HuH-7.5 (cell line): ENCODE measurements around the gene FABP7.
"Not testable (repeated sequence)": the region's sequence is repeated elsewhere in the genome, so short reads cannot be mapped to it uniquely, and the experiment has no call there.

Experiments used
- DNase-seq: peaks from one replicate; pipeline ENCODE4 v3.0.0; 2011; ENCODE audit warnings: low spot score

Gene FABP7

GRCh38 chr6:122779667-122780066 lies at the start of gene FABP7:
TSS of gene FABP7 (plus strand) at chr6:122779716. CDS start at chr6:122779795, 79 bp downstream.
- DNase-seq, result no peak

GRCh38 chr6:122730334-122730733 lies 49.2 kb upstream of the FABP7 start:
- DNase-seq, result no peak

GRCh38 chr6:122730775-122731386 lies 48.6 kb upstream of the FABP7 start:
- DNase-seq, result no peak

- no peak for DNase-seq
These were observed 46.3 kb upstream of the FABP7 start for GRCh38 chr6:122733259-122733658.

GRCh38 chr6:122734529-122735395 lies 44.8 kb upstream of the FABP7 start:
- DNase-seq, result no peak

GRCh38 chr6:122735582-122735981 lies 43.9 kb upstream of the FABP7 start:
- no peak for DNase-seq

GRCh38 chr6:122736163-122736562 lies 43.4 kb upstream of the FABP7 start:
- no peak for DNase-seq

- DNase-seq, result no peak
These were observed 42.9 kb upstream of the FABP7 start for GRCh38 chr6:122736616-122737015.

GRCh38 chr6:122740091-122740490 lies 39.4 kb upstream of the FABP7 start:
- no peak for DNase-seq

- no peak for DNase-seq
These were observed 38.6 kb upstream of the FABP7 start for GRCh38 chr6:122740936-122741335.

- not testable (repeated sequence) for DNase-seq
These were observed 35.3 kb upstream of the FABP7 start for GRCh38 chr6:122744247-122744646.

- not testable (repeated sequence) for DNase-seq
These were observed 34.7 kb upstream of the FABP7 start for GRCh38 chr6:122744856-122745255.

GRCh38 chr6:122746688-122747087 lies 32.8 kb upstream of the FABP7 start:
- no peak for DNase-seq

- DNase-seq, result no peak
These were observed 31.9 kb upstream of the FABP7 start for GRCh38 chr6:122747573-122747972.

GRCh38 chr6:122748945-122749344 lies 30.6 kb upstream of the FABP7 start:
- not testable (repeated sequence) for DNase-seq

GRCh38 chr6:122749451-122750050 lies 30.0 kb upstream of the FABP7 start:
- DNase-seq, result no peak

GRCh38 chr6:122751326-122751725 lies 28.2 kb upstream of the FABP7 start:
- no peak for DNase-seq

- no peak for DNase-seq
These were observed 27.1 kb upstream of the FABP7 start for GRCh38 chr6:122752459-122752858.

- DNase-seq, result no peak
These were observed 26.4 kb upstream of the FABP7 start for GRCh38 chr6:122753000-122753687.

GRCh38 chr6:122753688-122754056 lies 25.8 kb upstream of the FABP7 start:
- DNase-seq, result no peak

GRCh38 chr6:122754191-122754731 lies 25.3 kb upstream of the FABP7 start:
- DNase-seq, result no peak

GRCh38 chr6:122755901-122756300 lies 23.6 kb upstream of the FABP7 start:
- no peak for DNase-seq
